NB4 (cell line): Measurements from ENCODE around the gene SFSWAP.

ENCODE experiments used
- CTCF ChIP-seq: IDR thresholded peaks from one replicate; pipeline ENCODE4 v1.5.1; 2012; ENCODE audit warnings: low read depth, low read length
- MAX ChIP-seq: IDR thresholded peaks from 2 replicates; pipeline ENCODE4 v1.6.1; 2011; ENCODE audit warnings: low read depth, low read length
- MYC ChIP-seq: IDR thresholded peaks from 2 replicates; pipeline ENCODE4 v1.6.1; 2011; ENCODE audit warnings: low read depth, low read length
- POLR2A ChIP-seq: IDR thresholded peaks from 2 replicates; pipeline ENCODE4 v1.6.1; 2011; ENCODE audit warnings: mild to moderate bottlenecking; ENCODE audit not compliant: insufficient read length; ENCODE audit errors: extremely low read depth

- TF ChIP-seq CTCF = no peak
- TF ChIP-seq POLR2A = no peak
- no peak for TF ChIP-seq MAX
- TF ChIP-seq MYC = no peak
Measured at GRCh38 chr12:131842169-131842568, 131.3 kb downstream of the SFSWAP start.
